Left ventricle myocardium inferior (tissue), 1 donor: ENCODE measurements around the gene MED27. TPM values are rescaled to one million over a fixed set of nuclear protein-coding genes. Genes with fewer than 3 reads are reported as not detected.

Experiments
- DNase-seq: peaks from one replicate; pipeline ENCODE4 v3.0.0-alpha.2; 2020
- H3K27ac ChIP-seq: fragments of 200-600 bp; replicated peaks from 2 replicates; pipeline ENCODE4 v1.8.0; 2021
- H3K27me3 ChIP-seq: fragments of 200-600 bp; 2 replicates; pipeline ENCODE4 v1.8.0; 2021; ENCODE audit warnings: low read depth
- H3K36me3 ChIP-seq: fragments of 200-600 bp; 2 replicates; pipeline ENCODE4 v1.8.0; 2021
- H3K4me1 ChIP-seq: fragments of 200-600 bp; 2 replicates; pipeline ENCODE4 v1.8.0; 2021
- H3K4me3 ChIP-seq: fragments of 200-600 bp; 2 replicates; pipeline ENCODE4 v1.8.0; 2021; ENCODE audit warnings: mild to moderate bottlenecking, moderate library complexity
- H3K9me3 ChIP-seq: fragments of 200-600 bp; replicated peaks from 2 replicates; pipeline ENCODE4 v1.8.0; 2021
- intact Hi-C: fragments of 100-400 bp; cut with micrococcal nuclease; formaldehyde crosslinking; loops from one replicate; pipeline ENCODE4 v1.11.0; 2022
- total RNA-seq: library from RNA; stranded (reverse); fragmentation: NEBNext Ultra II Directional; extraction: Animal tissue kit (Norgen Biotek cat#: 25700); gene quantifications from one replicate; pipeline ENCODE4 v1.2.1, GENCODE V29; 2021
- TF ChIP-seq, protein P1 (sequence below): fragments of 200-600 bp; IDR thresholded peaks from 2 replicates; pipeline ENCODE4 v1.8.0; 2021; ENCODE audit warnings: antibody characterized with exemption, mild to moderate bottlenecking, borderline replicate concordance
- donor health status: DM: no; HTN: yes; CAD: no; lungs with severe emphysema.

The MED27 gene
- total RNA-seq, 1 donor from 2014 or later, result 16.3 TPM

DNA sequence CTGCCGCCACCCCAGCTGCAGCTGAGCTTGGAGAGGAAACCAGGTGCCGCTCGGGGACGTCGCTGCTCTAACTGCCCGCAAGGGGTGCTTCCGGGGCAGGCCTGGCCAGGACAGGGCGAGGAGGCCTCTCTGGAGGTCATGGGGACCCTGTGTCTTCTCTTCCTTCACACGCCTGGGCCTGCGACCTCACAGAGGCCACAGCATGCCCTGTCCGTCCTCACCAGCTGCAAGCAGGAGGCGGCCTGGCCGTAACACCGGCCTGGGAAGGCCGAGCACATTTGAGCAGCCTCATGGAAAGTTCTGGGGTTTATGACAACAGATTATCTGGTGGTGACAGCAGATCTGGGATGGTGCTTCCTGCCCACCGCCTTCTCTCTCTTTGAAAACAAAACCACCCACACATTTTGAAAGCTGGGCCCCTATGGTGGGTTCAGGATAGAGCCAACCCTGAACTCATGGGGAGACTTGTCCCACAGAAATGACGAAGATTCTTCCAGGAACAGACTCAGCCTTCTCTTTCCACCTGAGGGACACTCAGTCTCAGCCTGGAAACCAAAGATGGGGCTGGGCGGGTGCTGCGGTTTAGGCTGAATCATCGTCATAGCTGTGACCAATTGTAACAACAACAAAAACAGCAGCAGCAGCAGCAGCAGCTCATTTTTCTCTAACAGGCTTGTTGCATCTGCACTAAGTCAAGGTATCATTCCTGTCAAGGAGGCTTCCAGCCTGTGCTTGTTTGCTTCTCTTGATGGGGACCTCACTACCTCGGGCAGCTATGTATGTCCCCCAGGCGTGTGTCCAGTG is 240.2 kb downstream of the MED27 start:
- Histone ChIP-seq H3K27ac (peak overlapping the region; percentile 22), H3K9me3 (peaks cover 1% of the 10 kb centered on the region), H3K27me3 (peaks cover 62% of the 10 kb centered on the region), H3K36me3 (no peaks in the 10 kb centered on the region), H3K4me3 (no peak overlapping the region), H3K4me1 (no peaks in the 10 kb centered on the region)
- TF ChIP-seq, protein P1, sequence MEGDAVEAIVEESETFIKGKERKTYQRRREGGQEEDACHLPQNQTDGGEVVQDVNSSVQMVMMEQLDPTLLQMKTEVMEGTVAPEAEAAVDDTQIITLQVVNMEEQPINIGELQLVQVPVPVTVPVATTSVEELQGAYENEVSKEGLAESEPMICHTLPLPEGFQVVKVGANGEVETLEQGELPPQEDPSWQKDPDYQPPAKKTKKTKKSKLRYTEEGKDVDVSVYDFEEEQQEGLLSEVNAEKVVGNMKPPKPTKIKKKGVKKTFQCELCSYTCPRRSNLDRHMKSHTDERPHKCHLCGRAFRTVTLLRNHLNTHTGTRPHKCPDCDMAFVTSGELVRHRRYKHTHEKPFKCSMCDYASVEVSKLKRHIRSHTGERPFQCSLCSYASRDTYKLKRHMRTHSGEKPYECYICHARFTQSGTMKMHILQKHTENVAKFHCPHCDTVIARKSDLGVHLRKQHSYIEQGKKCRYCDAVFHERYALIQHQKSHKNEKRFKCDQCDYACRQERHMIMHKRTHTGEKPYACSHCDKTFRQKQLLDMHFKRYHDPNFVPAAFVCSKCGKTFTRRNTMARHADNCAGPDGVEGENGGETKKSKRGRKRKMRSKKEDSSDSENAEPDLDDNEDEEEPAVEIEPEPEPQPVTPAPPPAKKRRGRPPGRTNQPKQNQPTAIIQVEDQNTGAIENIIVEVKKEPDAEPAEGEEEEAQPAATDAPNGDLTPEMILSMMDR, result no peak
- intact Hi-C loops, result no loop called here
- no peak for DNase-seq

DNA sequence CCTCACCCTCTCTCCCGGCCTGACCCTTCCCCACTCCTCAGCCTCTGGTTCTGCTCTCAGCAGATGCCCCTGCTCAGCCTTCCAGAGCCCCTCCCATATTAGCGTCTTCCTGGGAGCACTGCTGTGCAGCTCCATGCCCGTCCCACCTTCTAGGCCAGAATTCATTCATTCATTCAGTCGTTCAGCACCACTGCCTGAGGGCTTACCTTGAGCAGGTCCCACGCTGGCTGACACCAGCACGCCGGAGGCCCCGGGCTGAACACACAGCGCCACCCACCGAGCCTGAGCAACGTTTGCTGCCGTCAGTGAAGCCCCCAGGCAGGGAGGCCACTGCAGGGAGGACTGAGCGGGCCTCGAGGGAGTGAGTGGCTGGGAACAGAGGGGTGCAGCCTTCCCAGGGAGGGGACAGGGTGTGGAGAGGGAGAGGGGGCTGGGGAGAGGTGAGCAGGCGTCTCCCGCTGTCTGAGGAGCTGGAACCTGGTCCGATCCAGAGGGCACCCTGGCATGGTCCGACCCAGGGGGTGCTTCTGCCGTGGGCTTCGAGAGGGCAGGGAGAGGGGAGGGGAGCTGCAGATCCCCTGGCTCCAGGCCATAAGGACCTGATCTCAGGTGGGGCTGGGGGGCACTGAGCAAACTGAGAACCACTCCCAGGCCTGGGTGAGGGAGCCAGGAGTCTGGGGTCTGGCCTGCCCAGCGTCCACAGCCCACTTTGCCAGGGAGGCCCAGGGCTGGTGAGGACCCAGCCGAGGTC is 241.0 kb downstream of the MED27 start:
- intact Hi-C loops, result no loop called here

DNA sequence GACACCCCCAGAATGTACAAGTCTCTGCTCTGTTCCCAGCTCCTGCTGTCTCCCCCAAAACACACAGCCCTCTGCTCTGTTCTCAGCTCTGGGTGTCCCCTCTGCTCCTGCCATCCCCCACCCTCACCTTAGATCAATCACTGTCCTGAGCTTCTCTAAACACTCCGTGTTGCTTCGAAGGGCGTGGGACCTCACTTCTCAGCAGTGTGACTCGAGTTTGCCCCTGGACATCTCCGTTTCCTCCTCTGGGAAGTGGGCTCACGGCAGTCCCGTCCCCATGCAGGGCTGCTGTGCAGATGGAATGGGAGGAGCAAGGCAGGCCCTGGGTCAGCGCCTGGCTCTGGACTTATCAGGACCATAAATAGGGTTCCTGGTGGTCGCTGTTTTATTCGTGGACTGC is 241.8 kb downstream of the MED27 start:
- H3K4me3 ChIP-seq, result no peak overlapping the region
- no peaks in the 10 kb centered on the region for H3K36me3 ChIP-seq
- no peaks in the 10 kb centered on the region for H3K4me1 ChIP-seq
- peaks cover 78% of the 10 kb centered on the region for H3K27me3 ChIP-seq
- TF ChIP-seq, protein P1, result no peak
- no peak for DNase-seq
- H3K27ac ChIP-seq, result no peak overlapping the region
- intact Hi-C loops, result no loop called here
- H3K9me3 ChIP-seq, result peaks cover 15% of the 10 kb centered on the region

More for the DNA sequence above, 241.0 kb downstream of the MED27 start:
- H3K27me3 ChIP-seq, result peaks cover 70% of the 10 kb centered on the region
- no peak overlapping the region for H3K27ac ChIP-seq
- no peak for DNase-seq
- peaks cover 9% of the 10 kb centered on the region for H3K9me3 ChIP-seq
- no peaks in the 10 kb centered on the region for H3K4me1 ChIP-seq
- TF ChIP-seq, protein P1, result no peak
- H3K36me3 ChIP-seq, result no peaks in the 10 kb centered on the region
- no peak overlapping the region for H3K4me3 ChIP-seq

DNA sequence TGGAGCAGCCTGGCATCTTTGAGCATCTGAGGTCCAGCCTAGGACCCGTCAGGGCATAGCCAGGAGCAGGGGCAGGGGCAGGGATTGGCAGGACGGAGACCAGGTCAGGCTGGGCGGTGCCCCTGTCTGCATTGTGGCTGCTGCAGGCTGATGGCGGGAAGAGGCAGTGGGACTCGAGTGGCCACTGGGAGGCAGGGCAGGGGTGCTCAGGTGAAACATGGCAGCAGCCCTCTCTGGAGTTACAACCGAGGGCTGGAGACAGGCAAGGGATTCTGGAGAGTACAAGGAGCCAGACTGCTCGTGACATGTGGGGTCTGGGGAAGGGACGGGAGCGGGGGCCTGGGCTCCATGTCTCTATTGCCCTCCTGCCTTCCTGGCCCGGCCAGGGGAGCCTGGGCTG is 242.4 kb downstream of the MED27 start:
- TF ChIP-seq, protein P1, result peak; percentile 65
- no peak overlapping the region for H3K27ac ChIP-seq
- H3K4me1 ChIP-seq, result no peaks in the 10 kb centered on the region
- intact Hi-C loops, result no loop called here
- no peak for DNase-seq
- peaks cover 15% of the 10 kb centered on the region for H3K9me3 ChIP-seq
- no peaks in the 10 kb centered on the region for H3K36me3 ChIP-seq
- no peak overlapping the region for H3K4me3 ChIP-seq
- peaks cover 84% of the 10 kb centered on the region for H3K27me3 ChIP-seq

DNA sequence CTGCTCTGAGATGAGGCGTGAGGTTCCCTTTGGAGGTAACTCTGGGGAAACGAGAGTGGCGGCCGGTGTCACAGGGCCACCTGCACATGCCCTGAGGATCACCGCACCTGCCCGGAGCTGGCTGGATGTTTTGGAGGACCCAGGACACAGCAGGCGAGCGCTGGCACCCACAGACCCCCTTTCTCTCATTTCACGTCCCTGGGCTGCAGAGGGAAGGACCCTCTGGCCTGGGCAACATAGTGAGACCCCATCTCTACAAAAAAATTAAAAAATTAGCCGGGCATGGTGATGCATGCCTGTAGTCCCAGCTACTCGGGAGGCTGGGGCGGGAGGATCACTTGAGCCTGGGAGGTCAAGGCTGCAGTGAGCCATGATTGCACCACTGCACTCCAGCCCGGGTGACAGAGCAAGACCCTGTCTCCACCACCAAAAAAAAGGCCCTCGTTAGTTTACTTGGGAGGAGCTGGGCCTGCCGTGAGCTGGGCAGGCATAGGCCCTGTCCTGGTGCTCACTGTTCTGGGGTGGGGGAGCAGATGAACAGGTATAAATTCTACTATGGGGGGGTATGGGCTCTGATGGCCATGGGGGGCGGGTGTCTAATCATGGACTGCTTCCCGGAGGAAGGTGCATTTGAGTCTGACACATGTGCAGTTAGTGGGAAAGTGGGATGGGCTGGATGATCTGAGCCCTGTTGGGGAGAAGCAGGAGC is 242.9 kb downstream of the MED27 start:
- no peak for DNase-seq
- peaks cover 15% of the 10 kb centered on the region for H3K9me3 ChIP-seq
- intact Hi-C loops, result no loop called here
- no peak overlapping the region for H3K4me3 ChIP-seq
- no peaks in the 10 kb centered on the region for H3K36me3 ChIP-seq
- TF ChIP-seq, protein P1, result no peak
- H3K4me1 ChIP-seq, result no peaks in the 10 kb centered on the region
- H3K27me3 ChIP-seq, result peaks cover 84% of the 10 kb centered on the region
- no peak overlapping the region for H3K27ac ChIP-seq
